K562 (cell line): ENCODE data around the gene SERPINB4. TPM values are rescaled to one million over a fixed set of nuclear protein-coding genes. Genes with fewer than 3 reads are reported as not detected.

Experiments
- E2F3 ChIP-seq: fragments of 250-450 bp; sonication (Bioruptor Pico); IDR thresholded peaks from 2 replicates; pipeline ENCODE4 v1.4.0; 2020; ENCODE audit warnings: mild to moderate bottlenecking
- EGR1 ChIP-seq: fragments of 450-650 bp; conservative IDR thresholded peaks from 2 replicates; pipeline ENCODE4 v1.6.1; 2017; ENCODE audit warnings: mild to moderate bottlenecking
- EP300 ChIP-seq: IDR thresholded peaks from 2 replicates; pipeline ENCODE4 v1.6.1; 2012; ENCODE audit warnings: low read length, improper control_type of control experiment
- JUND ChIP-seq, 2 experiments: IDR thresholded peaks; 2 replicates in 1 of 2; 3 replicates in 1 of 2; pipeline ENCODE4 v1.6.1; 2011; ENCODE audit warnings: borderline replicate concordance in 2 of 2, low read depth in 2 of 2, low read length in 2 of 2, improper control_type of control experiment in 1 of 2, missing biosample characterization in 1 of 2, missing genetic modification characterization in 1 of 2, missing genetic modification reagents in 1 of 2
- MYBL2 ChIP-seq, 2 experiments: fragments of 450-650 bp in 1 of 2; sonication (generic) in 1 of 2; formaldehyde crosslinking in 1 of 2; IDR thresholded peaks; 2 replicates each; pipeline versions ENCODE4 v1.6.1 to v1.8.1; 2017 to 2022; ENCODE audit warnings: borderline replicate concordance in 1 of 2, inconsistent platforms in 1 of 2, low read depth in 1 of 2, mild to moderate bottlenecking in 1 of 2, missing genetic modification reagents in 1 of 2, moderate library complexity in 1 of 2
- ZBTB9 ChIP-seq: fragments of 450-650 bp; formaldehyde crosslinking; IDR thresholded peaks from 2 replicates; pipeline ENCODE4 v1.4.0; 2020; ENCODE audit warnings: mild to moderate bottlenecking, moderate library complexity
- ZNF518B ChIP-seq: fragments of 250-450 bp; sonication (Bioruptor Pico); IDR thresholded peaks from 2 replicates; pipeline ENCODE4 v1.5.0; 2021; ENCODE audit warnings: mild to moderate bottlenecking, moderate library complexity
- polyA plus RNA-seq, 8 experiments: library from polyadenylated mRNA; depleted of rRNA in 4 of 8; stranded (reverse) in 5 of 8; unstranded in 3 of 8; fragments of >200 nt; fragmentation: Nextera tagmentation in 2 of 8; fragmentation: Illumina TruSeq in 1 of 8; extraction: Ambion mirVana in 2 of 8; extraction: Trizol in 1 of 8; gene quantifications; 2 replicates each; pipeline versions ENCODE4 v1.2.1 to v1.2.3, GENCODE V29; 2011 to 2014; ENCODE audit warnings: inconsistent platforms in 1 of 8, missing spikeins in 1 of 8
- total RNA-seq, 7 experiments: library from RNA; depleted of rRNA in 6 of 7; stranded (reverse); fragments of >200 nt in 6 of 7; fragmentation: Illumina TruSeq in 2 of 7; extraction: Trizol in 2 of 7; gene quantifications; 2 replicates each; pipeline versions ENCODE4 v1.2.1 to v1.2.3, GENCODE V29; 2011 to 2021; ENCODE audit warnings: low replicate concordance in 1 of 7

The SERPINB4 gene
- total and polyA plus RNA-seq, 9 of the 15 experiments (the other 6 are each of a cell fraction or from before 2014, with no cell fraction given) = not detected

- no peak for TF ChIP-seq JUND (IDR thresholded peaks at IDR 0.05; ENCODE audit: borderline replicate concordance, low read depth, low read length)
- TF ChIP-seq JUND (tag; IDR thresholded peaks at IDR 0.05; ENCODE audit: borderline replicate concordance, low read depth, low read length) = no peak
- no peak for TF ChIP-seq MYBL2 (IDR thresholded peaks at IDR 0.05; ENCODE audit: low read depth)
- TF ChIP-seq MYBL2 (CRISPR knock-in tag; IDR thresholded peaks at IDR 0.05; ENCODE audit: borderline replicate concordance) = no peak
- TF ChIP-seq ZBTB9 (CRISPR knock-in tag) = no peak
- TF ChIP-seq EGR1 = no peak
- no peak for TF ChIP-seq E2F3
- TF ChIP-seq EP300 = no peak
- TF ChIP-seq ZNF518B (CRISPR knock-in tag) = no peak
Observed at GRCh38 chr18:63590373-63590772, 53.7 kb downstream of the SERPINB4 start (continued).
